Stimulated activated CD8-positive, alpha-beta memory T cell treated with anti-CD3 and anti-CD28 coated beads, Interleukin-4, amount 100 ng/mL, for 24 hours (primary cell): ENCODE measurements around the gene HYCC1.
"Not testable (repeated sequence)": the region's sequence is repeated elsewhere in the genome, so short reads cannot be mapped to it uniquely, and the experiment has no call there.

Experiments used
- DNase-seq: peaks from one replicate; pipeline ENCODE4 v3.0.0-alpha.2; 2020; ENCODE audit warnings: low read depth

HYCC1 gene

DNA sequence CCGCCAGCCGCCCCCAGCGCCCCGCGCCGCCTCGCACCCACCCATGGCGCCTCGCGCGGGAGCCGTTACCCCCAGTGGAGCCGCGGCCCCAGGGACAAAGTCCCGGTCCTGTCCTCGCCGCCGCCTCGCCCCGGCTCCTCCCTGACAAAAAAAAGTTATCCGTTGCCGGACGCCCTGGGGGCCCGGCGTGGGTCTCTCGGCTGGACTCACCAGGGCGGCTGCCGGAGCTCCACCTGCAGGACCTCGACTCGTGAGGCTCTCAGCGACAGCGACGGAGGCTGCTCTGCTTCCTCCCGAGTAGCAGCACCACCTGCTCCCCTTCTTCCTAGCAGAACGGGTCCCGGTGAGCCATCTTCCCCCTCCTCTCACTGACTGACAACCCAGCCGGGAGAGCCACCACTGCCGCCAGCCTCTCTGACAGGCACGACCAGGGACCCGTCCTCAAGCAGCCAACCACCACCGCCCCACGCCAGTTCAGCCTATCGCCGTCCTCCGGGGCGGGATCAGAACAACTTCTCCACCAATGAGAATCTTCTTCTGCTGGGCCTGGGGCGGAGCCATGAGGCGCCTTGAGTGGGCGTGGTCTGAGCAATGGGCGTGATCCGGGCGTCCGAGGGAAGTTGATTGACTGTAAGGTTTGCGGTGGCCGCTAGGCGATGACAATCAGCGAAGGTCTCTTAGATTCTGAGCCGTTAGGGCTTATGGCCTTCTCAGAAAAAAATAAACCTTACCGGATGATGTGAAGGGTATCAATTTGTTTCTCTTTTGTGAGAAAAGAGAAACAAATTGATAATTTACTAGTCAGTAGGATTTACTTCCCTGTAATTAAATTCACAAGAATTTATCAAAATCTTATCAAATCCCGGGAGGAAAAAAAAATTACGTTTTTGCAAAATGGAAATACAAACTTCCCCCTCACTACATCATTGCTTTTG, at the start of gene HYCC1:
Gene HYCC1, minus strand, starts transcription at position 416 of the 935 bp plus-strand sequence. CDS start 23,019 bp downstream, outside the sequence.
- peak; percentile 98 for DNase-seq

DNA sequence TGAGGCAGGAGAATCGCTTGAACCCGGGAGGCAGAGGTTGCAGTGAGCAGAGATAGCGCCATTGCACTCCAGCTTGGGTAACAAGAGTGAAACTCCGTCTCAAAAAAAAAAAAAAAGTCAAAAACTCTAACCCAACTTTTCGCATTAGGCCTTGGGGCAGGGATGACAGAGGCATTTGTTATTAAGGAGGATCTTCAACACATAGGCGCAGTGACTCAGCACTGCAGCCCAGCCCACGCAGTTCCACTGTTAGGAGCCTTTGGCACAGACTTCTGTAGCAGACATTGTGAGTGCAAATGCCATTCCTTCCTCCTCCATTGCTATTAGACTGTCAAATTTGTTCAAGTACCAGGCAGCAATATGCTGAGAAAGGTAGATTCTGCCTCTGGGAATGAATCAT, 48.5 kb upstream of the HYCC1 start:
- DNase-seq, result no peak

GRCh38 chr7:23061327-23061726, 47.4 kb upstream of the HYCC1 start:
- no peak for DNase-seq

- DNase-seq, result no peak
Measured at GRCh38 chr7:23058408-23059096, 44.6 kb upstream of the HYCC1 start.

DNA sequence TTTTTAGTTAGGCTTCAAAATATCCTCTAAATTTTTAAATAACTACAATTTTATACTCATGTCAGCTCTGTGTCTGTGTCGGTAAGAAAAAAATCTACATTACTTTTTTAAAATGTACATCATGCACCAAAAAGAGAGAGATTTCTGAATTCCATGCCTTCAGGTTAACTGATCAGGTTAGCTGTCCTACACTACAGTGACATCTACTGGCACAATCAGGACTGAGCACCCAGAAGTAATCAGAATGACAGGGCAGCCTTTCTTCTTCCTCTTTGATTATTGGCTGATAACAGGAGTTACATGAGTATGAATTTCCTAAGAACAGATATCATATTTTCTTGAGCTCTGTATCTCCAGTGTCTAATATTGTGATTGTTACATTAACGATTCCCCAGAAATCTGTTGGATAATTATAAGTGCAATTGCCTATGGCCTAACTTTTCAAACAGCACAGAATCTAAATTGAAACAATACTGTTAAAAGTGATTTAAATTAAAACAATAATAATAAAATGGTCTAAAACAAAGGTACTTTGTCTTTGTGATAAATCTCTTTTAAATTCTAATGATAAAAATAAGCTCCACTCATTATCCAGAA, 41.8 kb upstream of the HYCC1 start:
- DNase-seq, result peak; percentile 11

GRCh38 chr7:23051124-23051485, 37.2 kb upstream of the HYCC1 start:
- DNase-seq, result not testable (repeated sequence)

- not testable (repeated sequence) for DNase-seq
Measured at GRCh38 chr7:23046336-23046735, 32.4 kb upstream of the HYCC1 start.

GRCh38 chr7:23045086-23045485, 31.2 kb upstream of the HYCC1 start:
- not testable (repeated sequence) for DNase-seq

DNA sequence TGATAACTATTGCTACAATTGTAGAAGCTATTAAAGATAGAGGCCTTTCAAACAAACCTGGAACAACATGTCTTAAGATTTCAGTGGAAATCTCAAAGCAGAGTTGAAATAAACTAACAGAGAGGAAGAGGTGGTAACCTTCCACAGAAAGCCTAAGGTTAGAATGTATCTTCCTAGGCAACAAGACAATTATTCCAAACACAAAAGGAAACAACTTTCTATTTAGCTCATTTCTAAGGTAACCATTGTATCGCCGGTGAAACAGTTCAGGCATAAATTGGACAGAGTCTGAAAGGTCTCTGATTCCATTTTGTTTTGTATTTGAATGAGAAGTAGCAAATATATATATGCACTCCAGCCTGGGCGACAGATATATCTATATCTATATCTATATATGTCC, 30.7 kb upstream of the HYCC1 start:
- no peak for DNase-seq

DNA sequence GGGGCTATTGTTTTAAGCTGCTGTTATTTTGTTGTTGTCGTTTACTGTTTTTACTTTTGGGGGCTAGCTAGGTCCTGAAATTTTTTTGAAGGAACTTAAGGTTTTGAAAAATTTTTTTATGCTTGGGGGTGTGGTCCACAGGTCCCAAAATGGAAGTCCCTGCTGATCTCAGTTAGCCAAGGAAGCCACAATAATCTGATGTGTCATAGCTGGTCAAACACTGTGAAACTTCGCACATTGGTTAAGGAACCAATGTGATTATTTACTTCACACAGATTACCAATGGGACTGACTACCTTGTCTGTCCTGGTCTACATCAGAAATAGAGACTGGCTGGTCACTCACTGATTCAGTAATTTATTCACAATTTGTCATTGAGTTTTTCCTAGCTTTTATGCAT, 29.5 kb upstream of the HYCC1 start:
- DNase-seq, result no peak

- not testable (repeated sequence) for DNase-seq
Measured at GRCh38 chr7:23039674-23040073, 25.7 kb upstream of the HYCC1 start.

- DNase-seq, result not testable (repeated sequence)
Measured at GRCh38 chr7:23035542-23036371, 21.8 kb upstream of the HYCC1 start.

DNA sequence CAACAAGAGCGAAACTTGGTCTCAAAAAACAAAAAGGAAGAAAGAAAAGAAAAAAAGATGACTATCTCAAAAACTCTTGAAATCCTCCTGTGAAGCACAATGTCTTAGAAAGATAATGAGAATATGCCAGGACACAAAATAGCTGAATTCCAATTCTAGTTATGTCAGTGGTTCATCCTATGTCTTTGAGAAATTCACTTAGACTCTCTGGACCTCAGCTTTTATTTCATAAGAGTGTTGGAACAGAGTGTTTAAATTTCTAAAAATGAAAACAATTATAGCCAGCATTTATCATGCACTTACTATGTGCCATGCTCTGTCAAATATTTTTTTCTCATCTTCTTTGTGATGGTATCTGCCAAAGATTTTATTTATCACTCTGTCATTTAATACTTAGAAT, 13.3 kb upstream of the HYCC1 start:
- no peak for DNase-seq

DNA sequence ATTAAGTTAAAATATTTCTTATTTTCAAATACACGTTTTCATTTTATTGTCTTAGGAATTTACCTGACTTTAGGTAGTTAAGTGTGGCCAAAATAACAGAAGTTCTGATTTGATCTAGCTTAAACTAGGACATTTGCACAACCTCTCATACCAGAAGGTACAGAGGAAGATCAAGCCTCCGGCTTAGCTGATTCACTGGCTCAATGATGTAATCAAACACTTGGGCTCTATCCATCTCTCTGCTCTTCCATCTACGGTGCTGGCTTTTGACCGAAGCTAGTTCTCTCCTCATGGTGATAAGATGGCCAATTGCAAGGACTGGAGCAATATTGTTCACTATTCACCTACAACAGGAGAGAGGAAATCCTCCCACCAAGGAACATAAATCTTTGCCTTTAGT, 12.2 kb upstream of the HYCC1 start:
- no peak for DNase-seq

DNA sequence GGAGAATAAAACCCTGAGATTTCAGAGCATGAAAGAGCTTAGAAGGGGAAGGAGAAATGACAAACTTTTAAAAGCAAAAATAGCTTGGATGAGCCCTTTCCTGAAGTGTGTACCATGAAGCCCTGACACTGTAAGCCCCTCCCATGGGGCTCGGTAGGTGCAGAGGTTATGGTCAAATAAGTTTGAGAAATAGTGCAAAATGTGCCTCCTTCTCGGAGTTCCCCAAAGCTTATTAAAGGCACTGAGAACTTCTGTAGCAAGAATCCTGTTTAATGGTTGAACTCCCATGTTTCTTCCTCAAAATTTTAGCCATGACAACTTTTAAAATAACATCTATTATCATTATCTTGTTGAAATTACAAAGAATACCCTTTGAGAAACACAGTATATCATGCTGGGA, 10.5 kb upstream of the HYCC1 start:
- no peak for DNase-seq

- no peak for DNase-seq
Measured at GRCh38 chr7:23022851-23023250, 8.9 kb upstream of the HYCC1 start.

GRCh38 chr7:23022258-23022769, 8.4 kb upstream of the HYCC1 start:
- no peak for DNase-seq

- no peak for DNase-seq
Measured at GRCh38 chr7:23021596-23021995, 7.7 kb upstream of the HYCC1 start.

DNA sequence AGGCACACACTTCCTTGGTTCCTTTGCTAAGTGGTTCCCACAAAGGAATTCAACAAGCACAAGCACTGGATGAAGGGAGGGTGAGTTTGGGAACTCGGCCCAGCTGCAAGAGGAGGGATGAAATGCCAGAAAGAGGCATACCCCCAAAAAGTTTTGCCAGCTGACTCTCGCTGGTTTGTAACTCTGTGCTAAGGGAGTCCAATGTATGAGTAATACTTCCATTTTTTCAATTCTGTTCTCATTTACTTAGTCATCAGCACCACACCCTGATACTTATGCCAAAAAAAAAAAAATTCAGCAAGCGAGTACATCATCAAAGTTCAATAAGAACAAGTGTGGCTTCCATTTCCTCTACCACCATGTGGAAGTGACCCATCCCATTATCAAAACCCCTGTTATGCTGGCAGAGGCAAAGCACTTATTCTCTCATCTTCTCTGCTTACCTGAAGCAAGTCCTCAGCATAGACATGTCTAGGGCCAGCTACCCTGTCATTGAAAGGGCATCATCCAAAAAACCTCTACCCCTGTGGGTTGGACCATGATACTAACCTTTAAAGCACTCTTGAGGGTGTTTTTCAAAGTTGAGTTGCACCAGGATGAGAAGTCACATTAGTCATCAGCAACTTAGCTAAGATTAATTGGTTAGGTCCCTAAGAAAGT, 6.9 kb upstream of the HYCC1 start:
- DNase-seq, result no peak

DNA sequence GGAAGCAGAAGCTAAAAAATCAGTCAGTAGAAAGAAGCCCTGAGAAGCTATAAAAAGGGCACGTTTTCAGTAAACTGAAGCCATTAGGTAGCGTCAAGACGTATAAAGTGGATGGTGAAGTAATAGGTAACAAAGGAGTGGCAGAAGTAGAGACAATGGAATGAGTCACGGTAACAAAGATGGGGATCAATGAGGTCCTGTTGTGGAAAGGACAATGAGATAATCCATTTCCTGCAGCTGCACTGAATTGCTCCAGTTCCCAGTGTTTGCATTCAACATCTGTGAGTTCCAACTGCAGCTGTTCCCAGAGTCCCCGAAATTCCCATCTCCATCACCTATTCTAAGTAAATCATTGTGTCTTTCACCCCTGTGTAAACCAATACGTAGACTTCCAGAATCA, 4.8 kb upstream of the HYCC1 start:
- DNase-seq, result no peak

DNA sequence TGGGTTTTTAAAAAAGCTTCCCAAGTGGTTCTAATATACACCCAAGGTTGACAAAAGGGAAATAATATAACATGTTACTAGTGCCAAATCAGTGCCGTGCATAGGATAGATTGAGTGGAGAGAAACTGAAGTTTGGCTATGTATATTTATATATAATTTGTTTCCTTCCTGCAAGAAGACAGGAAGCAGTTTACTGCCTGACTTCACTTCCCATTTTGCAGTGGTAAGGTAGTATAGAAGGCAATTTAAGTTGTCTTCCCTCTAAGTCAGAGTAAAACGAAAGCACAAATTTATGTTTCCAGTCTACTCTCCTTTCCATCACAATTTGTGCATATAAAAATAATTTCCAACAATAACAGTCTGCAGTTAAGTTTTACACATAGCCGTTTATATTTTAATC, 3.4 kb upstream of the HYCC1 start:
- DNase-seq, result no peak
